HG03457 (cell line): ENCODE data around the gene PRKCD.

ENCODE experiments used
- ATAC-seq: cut with Tn5 transposase; IDR thresholded peaks from one replicate; pipeline ENCODE4 v1.9.1; 2021; ENCODE audit warnings: moderate number of reproducible peaks; ENCODE audit not compliant: unreplicated experiment

Gene PRKCD

GRCh38 chr3:53213276-53213675, 52.3 kb downstream of the PRKCD start:
- no peak for ATAC-seq

- no peak for ATAC-seq
Measured at GRCh38 chr3:53215816-53216215, 54.8 kb downstream of the PRKCD start.

GRCh38 chr3:53216723-53217122, 55.7 kb downstream of the PRKCD start:
- no peak for ATAC-seq

GRCh38 chr3:53217175-53217574, 56.2 kb downstream of the PRKCD start:
- no peak for ATAC-seq

GRCh38 chr3:53218131-53218530, 57.1 kb downstream of the PRKCD start:
- no peak for ATAC-seq

GRCh38 chr3:53219895-53220483, 59.0 kb downstream of the PRKCD start:
- peak; percentile 77 for ATAC-seq

GRCh38 chr3:53221345-53221744, 60.3 kb downstream of the PRKCD start:
- no peak for ATAC-seq

GRCh38 chr3:53221827-53222182, 60.8 kb downstream of the PRKCD start:
- no peak for ATAC-seq

GRCh38 chr3:53222183-53222901, 61.3 kb downstream of the PRKCD start:
- no peak for ATAC-seq

- no peak for ATAC-seq
Measured at GRCh38 chr3:53223025-53223424, 62.0 kb downstream of the PRKCD start.

GRCh38 chr3:53223541-53223966, 62.5 kb downstream of the PRKCD start:
- ATAC-seq = no peak

- no peak for ATAC-seq
Measured at GRCh38 chr3:53224026-53224425, 63.0 kb downstream of the PRKCD start.

GRCh38 chr3:53224536-53224935, 63.5 kb downstream of the PRKCD start:
- no peak for ATAC-seq

- ATAC-seq = no peak
Measured at GRCh38 chr3:53225181-53225580, 64.2 kb downstream of the PRKCD start.

- ATAC-seq = no peak
Measured at GRCh38 chr3:53225651-53226050, 64.6 kb downstream of the PRKCD start.

GRCh38 chr3:53226142-53226840, 65.3 kb downstream of the PRKCD start:
- ATAC-seq = no peak

- no peak for ATAC-seq
Measured at GRCh38 chr3:53226841-53227407, 65.9 kb downstream of the PRKCD start.

GRCh38 chr3:53227993-53228885, 67.2 kb downstream of the PRKCD start:
- ATAC-seq = no peak

- no peak for ATAC-seq
Measured at GRCh38 chr3:53229171-53229570, 68.2 kb downstream of the PRKCD start.

GRCh38 chr3:53229606-53230005, 68.6 kb downstream of the PRKCD start:
- no peak for ATAC-seq
